ENCODE measurements around the gene COBL.
"Not testable (repeated sequence)": the region's sequence is repeated elsewhere in the genome, so short reads cannot be mapped to it uniquely, and the experiment has no call there.

Gene COBL

GRCh38 chr7:51230723-51231122, 85.9 kb downstream of the COBL start:
- DNase-seq (ENCODE audit: low read depth): no peak

- DNase-seq (ENCODE audit: low read depth): no peak
These were observed 86.3 kb downstream of the COBL start for GRCh38 chr7:51230324-51230625.

GRCh38 chr7:51229620-51230323, 86.8 kb downstream of the COBL start:
- DNase-seq (ENCODE audit: low read depth): no peak

GRCh38 chr7:51229106-51229537, 87.5 kb downstream of the COBL start:
- DNase-seq (ENCODE audit: low read depth): no peak

- DNase-seq (ENCODE audit: low read depth): no peak
These were observed 88.1 kb downstream of the COBL start for GRCh38 chr7:51228386-51228958.

GRCh38 chr7:51227861-51228260, 88.7 kb downstream of the COBL start:
- DNase-seq (ENCODE audit: low read depth): no peak

GRCh38 chr7:51226916-51227535, 89.6 kb downstream of the COBL start:
- no peak for DNase-seq (ENCODE audit: low read depth)

GRCh38 chr7:51226063-51226755, 90.4 kb downstream of the COBL start:
- no peak for DNase-seq (ENCODE audit: low read depth)

GRCh38 chr7:51224811-51225595, 91.6 kb downstream of the COBL start:
- DNase-seq (ENCODE audit: low read depth): no peak

GRCh38 chr7:51223505-51223904, 93.1 kb downstream of the COBL start:
- no peak for DNase-seq (ENCODE audit: low read depth)

- DNase-seq (ENCODE audit: low read depth): no peak
These were observed 93.7 kb downstream of the COBL start for GRCh38 chr7:51222916-51223315.

GRCh38 chr7:51220226-51220625, 96.4 kb downstream of the COBL start:
- DNase-seq (ENCODE audit: low read depth): no peak

- no peak for DNase-seq (ENCODE audit: low read depth)
These were observed 97.2 kb downstream of the COBL start for GRCh38 chr7:51219261-51219988.

- DNase-seq (ENCODE audit: low read depth): no peak
These were observed 98.8 kb downstream of the COBL start for GRCh38 chr7:51217804-51218203.

GRCh38 chr7:51214098-51214497, 102.5 kb downstream of the COBL start:
- no peak for DNase-seq (ENCODE audit: low read depth)

GRCh38 chr7:51213618-51214017, 103.0 kb downstream of the COBL start:
- no peak for DNase-seq (ENCODE audit: low read depth)

- no peak for DNase-seq (ENCODE audit: low read depth)
These were observed 105.8 kb downstream of the COBL start for GRCh38 chr7:51210766-51211165.

- no peak for DNase-seq (ENCODE audit: low read depth)
These were observed 107.2 kb downstream of the COBL start for GRCh38 chr7:51209426-51209825.

GRCh38 chr7:51208125-51208524, 108.5 kb downstream of the COBL start:
- DNase-seq (ENCODE audit: low read depth): not testable (repeated sequence)

GRCh38 chr7:51198654-51199053, 118.0 kb downstream of the COBL start:
- DNase-seq (ENCODE audit: low read depth): no peak

GRCh38 chr7:51190969-51191368, 125.6 kb downstream of the COBL start:
- DNase-seq (ENCODE audit: low read depth): no peak

GRCh38 chr7:51189777-51190176, 126.8 kb downstream of the COBL start:
- DNase-seq (ENCODE audit: low read depth): no peak
